Measurements from ENCODE around the gene DBN1. TPM values are rescaled to one million over a fixed set of nuclear protein-coding genes. Genes with fewer than 3 reads are reported as not detected.
A peak's percentile ranks its signal among the peaks of the same experiment; 100 is the strongest.

DBN1 gene
- total RNA-seq, 3 donors from 2014 or later: 12.1 to 61.8 (median 17.2) TPM

DNA sequence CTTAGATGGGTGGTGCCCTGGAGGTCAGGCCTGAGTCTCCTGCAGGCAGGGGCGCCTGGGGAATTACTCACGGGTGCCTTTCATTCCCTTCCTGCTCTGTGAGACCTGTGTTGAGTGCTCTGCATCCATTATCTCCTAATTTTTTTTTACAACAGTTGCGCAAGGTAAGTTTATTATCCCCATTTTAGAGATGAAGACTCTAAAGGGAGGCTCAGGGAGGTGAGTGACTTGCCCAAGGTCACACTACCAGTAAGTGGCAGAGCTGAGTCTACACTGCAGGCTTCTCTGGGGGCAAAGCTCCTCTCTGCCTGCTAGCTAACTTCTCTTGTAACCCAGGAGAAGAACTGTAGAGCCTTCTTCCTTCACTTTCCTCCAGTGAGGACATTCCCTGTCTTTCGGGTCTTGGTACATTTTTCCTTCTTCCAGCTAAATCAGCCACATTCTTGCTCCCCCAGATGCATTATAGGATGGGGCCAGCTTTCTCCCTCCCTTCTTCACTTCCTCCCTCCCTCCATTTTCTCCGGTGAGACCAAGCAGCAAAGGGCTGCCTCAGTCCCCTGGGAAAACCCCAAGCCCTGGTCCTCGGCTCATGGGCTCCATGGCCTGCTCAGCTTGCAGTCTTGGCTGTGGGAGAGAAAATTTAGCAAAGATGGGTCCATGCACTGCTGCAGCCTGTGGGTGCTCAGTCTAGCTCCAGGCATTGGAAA, 25.0 kb downstream of the DBN1 start:
- no peak for ATAC-seq
- H3K4me3 ChIP-seq: no peak overlapping the region
- peaks cover 21% of the 10 kb centered on the region for H3K4me1 ChIP-seq (ENCODE audit: low read depth)
- no peaks in the 10 kb centered on the region for H3K36me3 ChIP-seq (ENCODE audit: low read depth)
- TF ChIP-seq, protein P1, sequence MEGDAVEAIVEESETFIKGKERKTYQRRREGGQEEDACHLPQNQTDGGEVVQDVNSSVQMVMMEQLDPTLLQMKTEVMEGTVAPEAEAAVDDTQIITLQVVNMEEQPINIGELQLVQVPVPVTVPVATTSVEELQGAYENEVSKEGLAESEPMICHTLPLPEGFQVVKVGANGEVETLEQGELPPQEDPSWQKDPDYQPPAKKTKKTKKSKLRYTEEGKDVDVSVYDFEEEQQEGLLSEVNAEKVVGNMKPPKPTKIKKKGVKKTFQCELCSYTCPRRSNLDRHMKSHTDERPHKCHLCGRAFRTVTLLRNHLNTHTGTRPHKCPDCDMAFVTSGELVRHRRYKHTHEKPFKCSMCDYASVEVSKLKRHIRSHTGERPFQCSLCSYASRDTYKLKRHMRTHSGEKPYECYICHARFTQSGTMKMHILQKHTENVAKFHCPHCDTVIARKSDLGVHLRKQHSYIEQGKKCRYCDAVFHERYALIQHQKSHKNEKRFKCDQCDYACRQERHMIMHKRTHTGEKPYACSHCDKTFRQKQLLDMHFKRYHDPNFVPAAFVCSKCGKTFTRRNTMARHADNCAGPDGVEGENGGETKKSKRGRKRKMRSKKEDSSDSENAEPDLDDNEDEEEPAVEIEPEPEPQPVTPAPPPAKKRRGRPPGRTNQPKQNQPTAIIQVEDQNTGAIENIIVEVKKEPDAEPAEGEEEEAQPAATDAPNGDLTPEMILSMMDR (IDR thresholded peaks at IDR 0.05): no peak
- no peak for DNase-seq
- H3K9me3 ChIP-seq: no peaks in the 10 kb centered on the region
- intact Hi-C loops (cut with DNase I, micrococcal nuclease): no loop called here

- peaks cover 21% of the 10 kb centered on the region for H3K4me1 ChIP-seq (ENCODE audit: low read depth)
- intact Hi-C loops (cut with DNase I, micrococcal nuclease): no loop called here
- peak in 1 of 3 donors; percentile 66 for DNase-seq
- ATAC-seq: peak; percentile 29
- no peaks in the 10 kb centered on the region for H3K36me3 ChIP-seq (ENCODE audit: low read depth)
- no peaks in the 10 kb centered on the region for H3K9me3 ChIP-seq
- no peak overlapping the region for H3K4me3 ChIP-seq
- TF ChIP-seq, protein P1 (IDR thresholded peaks at IDR 0.05): no peak
Observed at GRCh38 chr5:177447611-177448243, 25.7 kb downstream of the DBN1 start.

DNA sequence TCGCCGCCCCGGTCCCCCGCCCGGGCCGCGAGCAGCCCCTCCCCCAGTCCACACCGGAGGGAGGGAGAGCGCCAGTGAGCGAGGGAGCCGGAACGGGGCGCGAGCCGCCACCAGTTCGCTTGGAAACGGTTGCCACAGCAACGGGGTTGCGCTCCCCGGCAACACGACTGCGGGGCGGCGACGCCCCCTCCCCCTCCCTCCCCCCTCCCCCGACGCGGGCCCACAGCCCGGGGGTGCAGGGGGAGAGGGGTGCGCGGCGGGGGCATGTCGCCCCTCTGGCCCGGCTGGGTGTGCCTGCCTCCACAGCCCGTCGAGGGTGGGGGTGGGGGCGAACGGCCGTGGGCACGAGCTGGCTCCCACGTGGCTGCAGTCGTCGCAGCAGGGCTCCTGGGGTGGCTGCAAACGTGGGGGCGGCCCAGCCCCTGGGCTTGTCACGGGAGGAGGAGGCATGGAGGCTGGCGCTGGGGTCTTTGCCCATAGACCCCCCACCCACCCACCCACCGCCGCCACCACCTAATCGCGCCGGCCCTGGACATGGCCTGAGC, 26.3 kb downstream of the DBN1 start:
- Histone ChIP-seq H3K4me3 (no peak overlapping the region), H3K9me3 (no peaks in the 10 kb centered on the region), H3K36me3 (ENCODE audit: low read depth) (no peaks in the 10 kb centered on the region), H3K4me1 (ENCODE audit: low read depth) (peaks cover 21% of the 10 kb centered on the region)
- TF ChIP-seq, protein P1 (IDR thresholded peaks at IDR 0.05): no peak
- DNase-seq: peak; percentile 60 to 81 (median 66)
- peak; percentile 38 for ATAC-seq
- intact Hi-C loops (cut with DNase I, micrococcal nuclease): no loop called here

- intact Hi-C loops (cut with DNase I, micrococcal nuclease): no loop called here
Observed at GRCh38 chr5:177446200-177447065, 27.0 kb downstream of the DBN1 start, which contains the start of gene PRR7. PRR7 (plus strand) TSS chr5:177446814; CDS start chr5:177455068, 8,254 bp downstream.

GRCh38 chr5:177445917-177446199, 27.6 kb downstream of the DBN1 start:
- Histone ChIP-seq H3K4me3 (no peak overlapping the region), H3K9me3 (no peaks in the 10 kb centered on the region), H3K4me1 (ENCODE audit: low read depth) (peaks cover 21% of the 10 kb centered on the region), H3K36me3 (ENCODE audit: low read depth) (no peaks in the 10 kb centered on the region)
- ATAC-seq: no peak
- TF ChIP-seq, protein P1 (IDR thresholded peaks at IDR 0.05): no peak
- intact Hi-C loops (cut with DNase I, micrococcal nuclease): no loop called here
- no peak for DNase-seq

More at GRCh38 chr5:177446200-177447065, 27.0 kb downstream of the DBN1 start, which contains the start of gene PRR7:
- DNase-seq (peak; percentile 75 to 85 (median 75)), ATAC-seq (peak; percentile 82)
- H3K9me3 ChIP-seq: no peaks in the 10 kb centered on the region
- H3K4me3 ChIP-seq: no peak within 1 kb of the TSS
- TF ChIP-seq, protein P1 (IDR thresholded peaks at IDR 0.05): no peak
- peaks cover 21% of the 10 kb centered on the region for H3K4me1 ChIP-seq (ENCODE audit: low read depth)
- H3K36me3 ChIP-seq (ENCODE audit: low read depth): no peaks in the 10 kb centered on the region
